HL-60/S4 (cell line): ENCODE measurements around the gene TTLL5.

Source experiments
- in situ Hi-C: fragments of 300-500 bp; cut with MboI; formaldehyde crosslinking; loops from 2 replicates; pipeline ENCODE4 v1.14.3; 2022; ENCODE audit warnings: low sequenced_read_pairs

TTLL5 gene

GRCh38 chr14:75660630-75661498, at the start of gene TTLL5, which contains the start of gene ERG28:
TTLL5 (plus strand) TSS chr14:75661246; CDS start chr14:75663150, 1,904 bp downstream.
ERG28 (minus strand) TSS chr14:75660876; CDS start chr14:75657502, 3,374 bp downstream.
- in situ Hi-C loops = no loop called here

- in situ Hi-C loops = no loop called here
Observed at GRCh38 chr14:75612157-75612556, 48.9 kb upstream of the TTLL5 start.

GRCh38 chr14:75614179-75614578, 46.9 kb upstream of the TTLL5 start:
- in situ Hi-C loops = no loop called here

GRCh38 chr14:75615200-75615599, 45.8 kb upstream of the TTLL5 start:
- in situ Hi-C loops = no loop called here

- in situ Hi-C loops = no loop called here
Observed at GRCh38 chr14:75619548-75619947, 41.5 kb upstream of the TTLL5 start.

GRCh38 chr14:75625034-75625433, 36.0 kb upstream of the TTLL5 start:
- in situ Hi-C loops = no loop called here

GRCh38 chr14:75626396-75626795, 34.6 kb upstream of the TTLL5 start:
- in situ Hi-C loops = no loop called here

GRCh38 chr14:75626863-75627262, 34.2 kb upstream of the TTLL5 start:
- in situ Hi-C loops = no loop called here

GRCh38 chr14:75627406-75627805, 33.6 kb upstream of the TTLL5 start:
- in situ Hi-C loops = no loop called here

- in situ Hi-C loops = no loop called here
Observed at GRCh38 chr14:75628816-75629215, 32.2 kb upstream of the TTLL5 start.

GRCh38 chr14:75630695-75631452, 30.2 kb upstream of the TTLL5 start:
- in situ Hi-C loops = no loop called here

- in situ Hi-C loops = no loop called here
Observed at GRCh38 chr14:75631453-75631831, 29.6 kb upstream of the TTLL5 start.

- in situ Hi-C loops = no loop called here
Observed at GRCh38 chr14:75634848-75635247, 26.2 kb upstream of the TTLL5 start.

- in situ Hi-C loops = no loop called here
Observed at GRCh38 chr14:75636100-75636692, 24.9 kb upstream of the TTLL5 start.

- in situ Hi-C loops = loop anchor here (10.0 kb wide), 1 partner anchor 46 kb away; no protein-coding TSS in a partner anchor
Observed at GRCh38 chr14:75640876-75641275, 20.2 kb upstream of the TTLL5 start.

GRCh38 chr14:75643985-75644384, 17.1 kb upstream of the TTLL5 start:
- in situ Hi-C loops = loop anchor here (10.0 kb wide), 1 partner anchor 49 kb away; no protein-coding TSS in a partner anchor

- in situ Hi-C loops = loop anchor here (10.0 kb wide), 1 partner anchor 50 kb away; no protein-coding TSS in a partner anchor
Observed at GRCh38 chr14:75645056-75645455, 16.0 kb upstream of the TTLL5 start.

- in situ Hi-C loops = loop anchor here (10.0 kb wide), 1 partner anchor 52 kb away; no protein-coding TSS in a partner anchor
Observed at GRCh38 chr14:75646762-75647161, 14.3 kb upstream of the TTLL5 start.

GRCh38 chr14:75647640-75648039, 13.4 kb upstream of the TTLL5 start:
- in situ Hi-C loops = loop anchor here (10.0 kb wide), 1 partner anchor 53 kb away; no protein-coding TSS in a partner anchor

GRCh38 chr14:75648066-75648838, 12.8 kb upstream of the TTLL5 start:
- in situ Hi-C loops = loop anchor here (10.0 kb wide), 1 partner anchor 53 kb away; no protein-coding TSS in a partner anchor
